Osteoblast (primary cell): Measurements from ENCODE around the gene FOXO3. TPM values are rescaled to one million over a fixed set of nuclear protein-coding genes. Genes with fewer than 3 reads are reported as not detected.

Source experiments
- DNase-seq: peaks from one replicate; pipeline ENCODE4 v3.0.0; 2011; ENCODE audit warnings: low spot score, mixed read lengths; ENCODE audit not compliant: insufficient read length; ENCODE audit errors: missing footprints
- H2AFZ ChIP-seq: 2 replicates; pipeline ENCODE4 v1.6.0; 2011; ENCODE audit warnings: mild to moderate bottlenecking, low read length
- H3K27ac ChIP-seq: 2 replicates; pipeline ENCODE4 v1.5.1; 2011; ENCODE audit warnings: mild to moderate bottlenecking, low read depth, low read length, moderate library complexity
- H3K27me3 ChIP-seq: 2 replicates; pipeline ENCODE4 v1.6.0; 2012; ENCODE audit warnings: mild to moderate bottlenecking, control low read depth, inconsistent platforms, low read length, moderate library complexity; ENCODE audit not compliant: insufficient read depth
- H3K36me3 ChIP-seq: 2 replicates; pipeline ENCODE4 v1.5.1; 2011; ENCODE audit warnings: mild to moderate bottlenecking, low read length, control low read depth, moderate library complexity; ENCODE audit not compliant: insufficient read depth
- H3K4me1 ChIP-seq: 2 replicates; pipeline ENCODE4 v1.5.1; 2011; ENCODE audit warnings: mild to moderate bottlenecking, low read length, control low read depth, moderate library complexity; ENCODE audit not compliant: insufficient read depth
- H3K4me2 ChIP-seq: 2 replicates; pipeline ENCODE4 v1.6.0; 2011; ENCODE audit warnings: mild to moderate bottlenecking, low read length; ENCODE audit not compliant: insufficient read depth
- H3K4me3 ChIP-seq: fragments of 200-600 bp; sonication (generic); 3 replicates; pipeline ENCODE4 v1.5.1; 2012; ENCODE audit warnings: mild to moderate bottlenecking, low read length, inconsistent platforms; ENCODE audit not compliant: insufficient read depth
- H3K79me2 ChIP-seq: 2 replicates; pipeline ENCODE4 v1.6.0; 2012; ENCODE audit warnings: mild to moderate bottlenecking, low read length, control low read depth, inconsistent platforms; ENCODE audit not compliant: insufficient read depth
- H3K9me3 ChIP-seq: 2 replicates; pipeline ENCODE4 v1.5.1; 2011; ENCODE audit warnings: low read depth, low read length, control low read depth
- H4K20me1 ChIP-seq: 2 replicates; pipeline ENCODE4 v1.6.0; 2012; ENCODE audit warnings: mild to moderate bottlenecking, low read length, control low read depth; ENCODE audit not compliant: insufficient read depth
- total RNA-seq: library from RNA; depleted of rRNA; stranded (reverse); fragments of >200 nt; gene quantifications from 2 replicates; pipeline ENCODE4 v1.2.3, GENCODE V29; 2012
- TF ChIP-seq, protein P1 (sequence below): IDR thresholded peaks from 2 replicates; pipeline ENCODE4 v1.5.1; 2011; ENCODE audit warnings: mild to moderate bottlenecking, low read depth, low read length, moderate library complexity; ENCODE audit errors: extremely low read depth

The FOXO3 gene
- total RNA-seq, 1 donor = 53.2 TPM

DNA sequence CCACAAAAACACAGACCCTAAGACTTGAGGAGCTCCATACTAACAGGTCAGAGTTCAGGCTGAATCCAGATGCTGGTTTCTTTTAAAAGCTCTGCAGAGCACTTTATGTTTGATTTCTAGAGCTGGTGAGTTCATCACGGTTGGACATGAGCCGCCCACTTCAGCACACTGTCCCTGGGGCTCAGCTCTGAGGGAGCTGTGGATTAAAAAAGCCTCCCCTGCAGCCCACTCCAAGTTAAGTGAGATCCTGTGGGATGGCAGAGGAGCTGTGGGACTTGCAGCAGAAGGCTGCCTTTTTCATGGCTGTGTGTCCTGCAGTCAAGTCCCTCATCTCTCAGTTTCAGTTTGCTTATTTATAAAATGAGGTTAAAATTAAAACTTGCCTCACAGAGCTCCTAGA lies 110.5 kb downstream of the FOXO3 start:
- TF ChIP-seq, protein P1, sequence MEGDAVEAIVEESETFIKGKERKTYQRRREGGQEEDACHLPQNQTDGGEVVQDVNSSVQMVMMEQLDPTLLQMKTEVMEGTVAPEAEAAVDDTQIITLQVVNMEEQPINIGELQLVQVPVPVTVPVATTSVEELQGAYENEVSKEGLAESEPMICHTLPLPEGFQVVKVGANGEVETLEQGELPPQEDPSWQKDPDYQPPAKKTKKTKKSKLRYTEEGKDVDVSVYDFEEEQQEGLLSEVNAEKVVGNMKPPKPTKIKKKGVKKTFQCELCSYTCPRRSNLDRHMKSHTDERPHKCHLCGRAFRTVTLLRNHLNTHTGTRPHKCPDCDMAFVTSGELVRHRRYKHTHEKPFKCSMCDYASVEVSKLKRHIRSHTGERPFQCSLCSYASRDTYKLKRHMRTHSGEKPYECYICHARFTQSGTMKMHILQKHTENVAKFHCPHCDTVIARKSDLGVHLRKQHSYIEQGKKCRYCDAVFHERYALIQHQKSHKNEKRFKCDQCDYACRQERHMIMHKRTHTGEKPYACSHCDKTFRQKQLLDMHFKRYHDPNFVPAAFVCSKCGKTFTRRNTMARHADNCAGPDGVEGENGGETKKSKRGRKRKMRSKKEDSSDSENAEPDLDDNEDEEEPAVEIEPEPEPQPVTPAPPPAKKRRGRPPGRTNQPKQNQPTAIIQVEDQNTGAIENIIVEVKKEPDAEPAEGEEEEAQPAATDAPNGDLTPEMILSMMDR = no peak
- no peak overlapping the region for H3K27ac ChIP-seq
- peaks cover 5% of the 10 kb centered on the region for H3K36me3 ChIP-seq
- no peak overlapping the region for H3K4me3 ChIP-seq
- no peaks in the 10 kb centered on the region for H3K9me3 ChIP-seq
- H3K27me3 ChIP-seq = no peaks in the 10 kb centered on the region
- peaks cover 79% of the 10 kb centered on the region for H4K20me1 ChIP-seq
- H3K79me2 ChIP-seq = peaks cover 93% of the 10 kb centered on the region
- DNase-seq = no peak
- H2AFZ ChIP-seq = no peak overlapping the region
- H3K4me1 ChIP-seq = peaks cover 15% of the 10 kb centered on the region
- H3K4me2 ChIP-seq = peak overlapping the region; percentile 28

DNA sequence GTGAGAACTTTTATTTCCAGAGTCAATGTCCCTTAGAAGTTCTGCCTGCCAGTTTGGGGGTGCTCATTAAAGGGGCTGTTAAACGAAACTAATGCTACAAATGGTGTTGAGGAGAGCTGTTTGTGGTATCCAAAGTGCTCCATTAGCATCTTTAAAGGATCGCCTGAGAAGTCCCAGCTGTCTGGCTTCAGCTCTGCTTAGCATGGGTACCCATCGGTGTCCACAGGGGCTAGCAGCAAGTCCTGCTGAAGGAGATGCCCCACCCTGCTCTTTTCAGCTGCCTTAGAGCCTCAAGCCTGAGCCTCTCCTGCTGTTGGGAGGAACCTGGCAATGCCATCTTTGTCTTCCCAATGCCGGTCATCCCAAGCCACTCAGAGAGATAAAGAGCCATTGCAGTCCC lies 111.1 kb downstream of the FOXO3 start:
- H3K27ac ChIP-seq = no peak overlapping the region
- no peaks in the 10 kb centered on the region for H3K9me3 ChIP-seq
- no peak for DNase-seq
- no peaks in the 10 kb centered on the region for H3K27me3 ChIP-seq
- H3K79me2 ChIP-seq = peaks cover 94% of the 10 kb centered on the region
- no peak overlapping the region for H3K4me2 ChIP-seq
- H3K4me3 ChIP-seq = no peak overlapping the region
- no peak overlapping the region for H2AFZ ChIP-seq
- peaks cover 5% of the 10 kb centered on the region for H3K36me3 ChIP-seq
- H3K4me1 ChIP-seq = peaks cover 15% of the 10 kb centered on the region
- TF ChIP-seq, protein P1 = no peak
- H4K20me1 ChIP-seq = peaks cover 75% of the 10 kb centered on the region

DNA sequence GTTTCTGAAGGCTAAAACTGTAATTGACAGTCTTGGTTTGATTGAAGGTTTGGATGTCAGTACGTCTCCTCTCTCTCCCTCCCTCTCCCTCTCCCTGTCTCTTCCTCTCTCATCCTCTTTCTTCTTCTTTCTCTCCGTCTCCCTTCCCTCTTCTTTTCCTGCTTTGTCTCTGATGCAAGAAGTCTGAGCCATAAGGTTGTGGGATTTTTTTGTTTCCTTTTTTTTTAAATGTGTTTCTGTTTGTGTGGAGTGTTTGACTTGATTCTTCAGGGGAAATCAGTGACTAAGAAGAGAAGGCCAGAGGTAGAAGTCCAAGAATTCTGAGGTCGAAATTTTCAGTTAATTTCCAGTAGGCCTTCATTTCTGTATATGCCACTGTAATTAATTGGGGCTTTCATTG lies 111.9 kb downstream of the FOXO3 start:
- Histone ChIP-seq H2AFZ (no peak overlapping the region), H4K20me1 (peaks cover 77% of the 10 kb centered on the region), H3K4me1 (peaks cover 15% of the 10 kb centered on the region), H3K36me3 (peaks cover 5% of the 10 kb centered on the region), H3K27ac (no peak overlapping the region), H3K4me2 (no peak overlapping the region), H3K9me3 (no peaks in the 10 kb centered on the region), H3K27me3 (no peaks in the 10 kb centered on the region), H3K4me3 (no peak overlapping the region), H3K79me2 (peaks cover 93% of the 10 kb centered on the region)
- DNase-seq = no peak
- TF ChIP-seq, protein P1 = no peak

DNA sequence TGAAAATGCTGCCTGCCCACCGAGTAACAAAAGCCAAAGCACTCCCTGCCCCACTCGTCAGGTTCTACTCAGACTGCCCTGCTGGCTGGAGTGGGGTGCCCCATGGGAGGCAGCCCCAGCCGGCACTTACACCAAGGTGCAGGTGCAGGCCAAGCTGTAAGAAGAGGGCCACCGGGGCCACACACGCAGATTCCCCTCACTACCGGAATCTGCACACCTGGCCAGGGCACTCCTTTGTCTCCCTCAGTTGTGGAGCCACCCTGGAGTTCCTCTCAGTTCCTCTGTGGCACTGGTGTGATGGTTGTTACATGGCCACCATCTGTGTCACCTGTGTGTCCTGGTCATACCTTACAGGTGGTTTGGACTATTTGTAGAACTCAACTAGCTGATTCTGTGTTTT lies 112.4 kb downstream of the FOXO3 start:
- no peaks in the 10 kb centered on the region for H3K27me3 ChIP-seq
- no peaks in the 10 kb centered on the region for H3K9me3 ChIP-seq
- peaks cover 72% of the 10 kb centered on the region for H4K20me1 ChIP-seq
- TF ChIP-seq, protein P1 = no peak
- no peak overlapping the region for H3K4me3 ChIP-seq
- peaks cover 93% of the 10 kb centered on the region for H3K79me2 ChIP-seq
- H3K4me1 ChIP-seq = peaks cover 15% of the 10 kb centered on the region
- H3K27ac ChIP-seq = no peak overlapping the region
- H3K4me2 ChIP-seq = no peak overlapping the region
- no peak for DNase-seq
- peaks cover 4% of the 10 kb centered on the region for H3K36me3 ChIP-seq
- H2AFZ ChIP-seq = no peak overlapping the region
